HCT116 (cell line): ENCODE data around the gene TESK1.

Source experiments
- ATF3 ChIP-seq: IDR thresholded peaks from 2 replicates; pipeline ENCODE4 v1.6.1; 2012
- CTCF ChIP-seq, 3 experiments: fragments of 200-600 bp in 1 of 3; sonication (generic) in 1 of 3; IDR thresholded peaks in 2 of 3; conservative IDR thresholded peaks in 1 of 3; 2 replicates each; pipeline ENCODE4 v1.5.1; 2012 to 2017; ENCODE audit warnings: low read depth in 2 of 3, low read length in 2 of 3, antibody characterized with exemption in 1 of 3, borderline replicate concordance in 1 of 3, control low read depth in 1 of 3, mild to moderate bottlenecking in 1 of 3, mixed read lengths in 1 of 3, mixed run types in 1 of 3, moderate library complexity in 1 of 3; ENCODE audit not compliant: insufficient read depth in 1 of 3
- ELF1 ChIP-seq: IDR thresholded peaks from 2 replicates; pipeline ENCODE4 v1.6.1; 2012; ENCODE audit warnings: low read depth, borderline replicate concordance
- MAX ChIP-seq: IDR thresholded peaks from 2 replicates; pipeline ENCODE4 v1.6.1; 2012
- POLR2A ChIP-seq: IDR thresholded peaks from 2 replicates; pipeline ENCODE4 v1.7.0; 2011; ENCODE audit warnings: borderline replicate concordance; ENCODE audit not compliant: insufficient read depth, insufficient read length; ENCODE audit errors: extremely low read depth
- POLR2AphosphoS5 ChIP-seq: IDR thresholded peaks from 2 replicates; pipeline ENCODE4 v1.6.1; 2011; ENCODE audit warnings: mild to moderate bottlenecking, low read depth, low read length, moderate library complexity
- SIN3A ChIP-seq: IDR thresholded peaks from 2 replicates; pipeline ENCODE4 v1.6.1; 2012; ENCODE audit warnings: low read depth
- SRF ChIP-seq: IDR thresholded peaks from 2 replicates; pipeline ENCODE4 v1.6.1; 2012; ENCODE audit warnings: low read depth

GRCh38 chr9:35656348-35656747, 51.3 kb downstream of the TESK1 start:
- TF ChIP-seq MAX (no peak), CTCF (IDR thresholded peaks at IDR 0.05 in 2 of 3, conservative IDR thresholded peaks at IDR 0.05 in 1 of 3; ENCODE audit: borderline replicate concordance in 1 of 3, insufficient read depth in 1 of 3, low read depth in 2 of 3, low read length in 2 of 3) (no peak), SRF (no peak), ELF1 (no peak), POLR2AphosphoS5 (no peak), ATF3 (no peak), SIN3A (no peak), POLR2A (no peak)
